Measurements from ENCODE around the gene ZNF425.
"Not testable (repeated sequence)": the region's sequence is repeated elsewhere in the genome, so short reads cannot be mapped to it uniquely, and the experiment has no call there.

The ZNF425 gene

DNA sequence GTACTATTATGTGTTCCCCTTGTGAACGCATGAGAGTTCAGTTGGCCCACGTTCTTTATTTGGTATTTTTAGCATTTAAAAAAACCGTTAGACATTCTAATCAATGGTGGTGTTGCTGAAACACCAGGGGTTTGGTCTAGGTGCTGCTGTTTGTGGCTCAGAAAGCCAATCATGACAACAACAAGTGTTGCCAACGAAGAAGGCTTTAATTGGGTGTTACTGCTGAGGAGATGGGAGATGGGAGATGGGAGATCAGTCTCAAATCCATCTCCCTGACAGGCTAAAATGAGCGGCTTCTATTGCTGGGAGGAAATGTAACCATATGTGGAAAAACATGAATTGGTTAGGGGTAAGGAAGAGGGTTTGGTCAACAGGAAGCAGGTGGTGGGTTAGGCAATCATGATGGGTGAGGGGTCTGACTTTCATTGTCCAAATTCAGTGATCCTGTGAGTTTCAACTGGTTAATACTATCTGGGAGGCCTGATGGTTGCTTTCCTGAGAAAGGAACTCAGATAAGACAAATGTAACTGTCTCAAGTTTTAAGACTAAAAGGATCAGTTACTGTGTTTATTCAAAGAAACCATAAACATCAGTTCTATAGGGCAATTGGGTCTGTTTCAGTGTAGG is 4.6 kb upstream of the ZNF425 start:
- FAIRE-seq = no peak

DNA sequence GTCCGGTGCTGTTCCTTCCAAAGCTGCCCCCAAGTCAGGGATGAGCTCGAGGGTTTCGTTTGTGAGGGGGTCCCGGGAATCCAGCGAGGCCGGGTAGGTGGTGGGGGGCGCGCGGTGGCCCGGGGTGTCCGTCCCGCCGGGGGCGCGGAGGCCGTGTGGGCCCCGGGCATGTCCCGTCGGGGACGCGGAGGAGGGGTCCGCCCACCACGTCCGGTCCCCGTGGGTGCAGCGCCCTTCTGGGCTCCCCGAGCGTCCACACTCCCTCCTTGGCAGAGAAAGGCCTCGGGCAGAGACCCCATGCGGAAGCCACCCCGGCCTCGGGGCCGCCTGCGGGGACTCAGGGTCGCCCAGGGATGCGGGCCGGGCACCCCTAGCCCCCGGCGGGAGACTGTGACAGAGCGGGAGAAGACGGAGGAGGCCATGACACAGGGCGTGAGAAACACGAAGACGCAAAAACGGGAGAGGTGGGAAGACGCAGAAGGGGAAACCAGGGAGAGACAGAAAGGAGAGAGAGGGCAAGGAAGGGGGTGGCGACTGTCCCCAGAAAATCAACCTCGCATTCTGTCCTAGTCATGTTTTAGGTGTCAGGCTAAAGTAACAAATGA is 640 bp upstream of the ZNF425 start:
- FAIRE-seq = no peak

DNA sequence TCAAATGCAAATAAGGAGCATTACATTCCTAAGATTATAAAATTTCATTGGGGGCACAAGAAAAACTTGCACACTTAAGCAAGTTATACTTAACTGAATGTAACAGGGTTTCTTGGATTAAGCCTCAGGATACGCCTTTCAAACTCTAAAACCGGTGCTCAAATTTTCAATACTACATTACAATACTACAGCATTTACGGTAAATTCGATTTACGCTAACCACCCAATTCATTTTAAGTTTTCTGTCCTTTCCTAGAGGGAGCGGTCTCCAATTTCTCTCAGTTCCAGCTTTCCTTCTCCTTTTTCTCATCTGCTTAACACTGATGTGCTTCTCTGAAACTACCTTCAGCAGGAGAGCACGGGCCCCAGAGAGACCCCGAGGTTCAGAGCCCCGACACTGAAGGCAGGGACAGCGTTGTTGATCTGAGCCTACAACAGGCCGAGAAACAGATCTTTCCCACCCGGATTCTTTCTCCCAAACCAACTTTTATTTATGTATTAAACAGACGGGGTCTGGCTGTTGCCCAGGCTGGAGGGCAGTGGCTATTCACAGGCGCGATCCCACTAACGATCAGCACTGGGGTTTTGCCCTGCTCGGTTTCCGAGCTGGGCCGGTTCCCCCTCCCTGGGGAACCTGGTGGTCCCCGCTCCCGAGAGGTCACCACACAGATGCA is 798 bp downstream of the ZNF425 start:
- FAIRE-seq = no peak

DNA sequence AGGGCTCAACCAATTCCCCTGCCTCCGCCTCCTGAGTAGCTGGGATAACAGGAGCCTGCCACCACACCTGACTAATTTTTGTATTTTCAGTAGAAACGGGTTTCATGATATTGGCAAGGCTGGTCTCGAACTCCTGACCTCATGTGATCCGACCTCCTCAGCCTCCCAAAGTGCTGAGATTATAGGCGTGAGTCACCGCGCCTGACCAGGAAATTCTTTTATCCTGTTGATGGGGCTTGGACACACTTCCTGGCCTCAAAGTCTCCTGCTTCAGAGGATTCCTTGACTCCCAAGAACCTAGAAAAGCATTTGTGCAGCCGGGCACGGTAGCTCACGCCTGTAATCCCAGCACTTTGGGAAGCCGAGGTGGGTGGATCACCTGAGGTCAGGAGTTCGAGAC is 16.2 kb downstream of the ZNF425 start:
- no peak for FAIRE-seq

DNA sequence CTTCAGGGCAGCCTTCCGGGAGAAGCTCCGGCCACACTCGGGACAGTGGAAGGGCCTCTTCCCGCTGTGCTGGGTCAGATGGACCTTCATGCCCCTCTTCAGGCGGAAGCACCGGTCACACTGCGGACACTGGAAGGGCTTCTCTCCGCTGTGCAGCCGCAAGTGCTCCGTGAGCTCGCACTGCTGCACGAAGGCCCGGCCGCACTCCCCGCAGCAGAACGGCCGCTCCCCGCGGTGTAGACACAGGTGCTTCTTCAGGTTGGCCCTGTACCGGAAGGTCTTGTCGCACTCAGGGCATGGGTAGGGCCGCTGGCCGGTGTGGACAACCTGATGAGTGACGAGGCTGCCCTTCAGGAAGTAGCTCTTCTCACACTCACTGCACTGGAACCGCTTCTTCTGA is 21.4 kb downstream of the ZNF425 start:
- no peak for FAIRE-seq

DNA sequence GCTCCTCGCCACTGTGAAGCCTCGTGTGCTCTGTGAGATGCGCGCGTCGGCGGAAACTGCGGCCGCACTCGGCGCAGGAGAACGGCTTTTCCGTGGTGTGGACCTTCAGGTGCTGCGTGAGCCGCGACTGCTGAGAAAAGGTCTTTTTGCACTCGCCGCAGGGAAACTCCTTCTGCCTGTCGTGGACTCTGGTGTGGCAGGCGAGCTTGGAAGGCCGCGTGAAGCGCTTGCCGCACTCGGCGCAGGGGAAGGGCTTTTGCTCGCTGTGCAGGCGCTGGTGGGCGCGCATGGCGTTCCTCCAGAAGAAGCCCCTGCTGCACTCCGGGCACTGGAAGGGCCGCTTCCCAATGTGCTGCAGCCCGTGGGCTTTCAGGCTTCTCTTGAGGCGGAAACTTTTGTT is 21.9 kb downstream of the ZNF425 start:
- FAIRE-seq = no peak

DNA sequence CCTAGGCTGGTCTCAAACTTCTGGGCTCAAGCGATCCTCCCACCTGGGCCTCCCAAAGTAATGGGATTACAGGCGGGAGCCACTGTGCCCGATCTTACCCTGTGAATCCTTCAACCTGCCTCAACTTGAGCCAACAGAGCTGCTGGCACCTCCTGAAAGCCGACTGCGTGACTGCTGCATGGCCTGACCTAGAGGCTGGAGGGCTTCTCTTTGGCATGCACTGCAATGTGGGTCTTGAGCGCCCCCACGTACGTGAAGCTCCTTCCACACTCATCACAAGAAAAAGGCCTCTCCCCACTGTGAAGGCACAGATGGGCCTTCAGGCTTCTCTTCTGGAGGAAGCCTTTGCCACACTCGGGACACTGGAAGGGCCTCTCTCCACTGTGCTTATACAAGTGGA is 22.7 kb downstream of the ZNF425 start:
- no peak for FAIRE-seq

DNA sequence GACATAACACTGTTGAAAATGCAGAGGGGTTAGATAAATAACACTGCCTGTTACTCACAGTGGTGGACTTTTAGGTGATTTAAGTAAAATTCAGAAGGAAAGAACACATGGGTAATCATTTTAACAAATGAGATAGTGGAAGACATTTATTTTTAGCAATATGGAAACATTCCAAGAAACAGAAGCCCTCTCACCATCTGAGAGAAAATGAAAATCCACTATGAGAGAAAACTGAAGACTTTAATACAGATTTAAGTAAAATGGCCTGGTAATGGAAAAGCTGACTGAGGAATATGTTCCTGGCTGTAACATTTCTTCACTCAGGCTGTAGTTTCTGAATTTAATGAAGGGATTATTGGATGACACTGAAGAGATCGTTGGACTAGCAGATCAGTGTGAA is 23.5 kb downstream of the ZNF425 start:
- no peak for FAIRE-seq

DNA sequence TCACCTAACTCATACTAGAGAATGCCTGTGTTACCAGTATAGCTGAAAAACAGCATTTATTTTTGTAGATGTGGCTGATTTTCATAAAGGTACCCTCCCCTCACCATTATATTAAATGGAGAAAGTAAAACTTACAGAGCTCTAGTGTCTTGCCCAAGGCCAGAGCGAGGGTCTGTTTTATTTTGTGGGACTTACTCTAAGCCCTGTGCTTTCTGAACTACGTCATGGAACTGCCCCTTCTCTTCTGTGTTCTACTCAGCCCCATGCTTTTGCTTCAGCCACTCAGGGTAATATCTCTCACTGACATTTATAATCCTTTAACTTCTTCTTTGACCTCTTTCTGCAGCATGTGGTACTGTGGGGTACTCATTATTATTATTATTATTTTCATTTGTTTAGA is 25.3 kb downstream of the ZNF425 start:
- FAIRE-seq = no peak

DNA sequence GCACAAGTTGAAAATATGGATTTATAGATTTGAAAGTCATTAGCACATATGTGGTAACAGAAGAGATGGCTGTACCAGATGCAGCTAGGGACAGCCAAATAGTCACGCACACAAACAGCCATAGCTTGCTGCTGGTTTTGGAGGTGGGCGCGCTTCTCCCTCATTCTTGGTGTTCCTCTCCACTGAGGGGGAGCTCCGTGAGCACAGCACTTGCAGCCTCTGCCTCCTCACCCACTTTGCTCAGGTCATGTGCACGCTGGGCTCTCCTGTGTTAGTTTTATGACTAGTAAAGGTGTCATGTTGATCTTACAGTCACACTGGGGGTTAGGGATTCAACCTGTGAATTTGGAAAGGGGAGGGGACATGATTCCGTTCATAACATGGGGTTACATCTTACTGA is 27.1 kb downstream of the ZNF425 start:
- FAIRE-seq = no peak

DNA sequence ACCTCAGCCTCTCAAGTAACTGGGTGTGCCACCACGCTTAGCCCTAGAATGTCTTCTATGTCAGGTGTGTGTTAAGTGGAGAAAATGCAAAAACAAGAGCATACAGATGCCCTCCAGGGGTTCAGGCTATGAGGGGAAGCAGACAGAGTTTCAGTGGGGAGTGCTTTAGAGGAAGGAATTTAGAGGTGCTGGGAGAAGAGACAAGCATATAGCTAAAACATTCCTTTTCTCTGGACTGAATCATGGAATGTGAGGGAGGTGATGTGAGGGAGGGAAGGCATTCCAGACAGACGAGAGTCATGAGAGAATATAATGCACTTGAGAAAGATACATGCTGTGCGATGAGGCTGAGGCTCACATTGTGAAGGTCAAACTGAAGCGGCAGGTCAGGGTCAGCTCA is 29.0 kb downstream of the ZNF425 start:
- no peak for FAIRE-seq

DNA sequence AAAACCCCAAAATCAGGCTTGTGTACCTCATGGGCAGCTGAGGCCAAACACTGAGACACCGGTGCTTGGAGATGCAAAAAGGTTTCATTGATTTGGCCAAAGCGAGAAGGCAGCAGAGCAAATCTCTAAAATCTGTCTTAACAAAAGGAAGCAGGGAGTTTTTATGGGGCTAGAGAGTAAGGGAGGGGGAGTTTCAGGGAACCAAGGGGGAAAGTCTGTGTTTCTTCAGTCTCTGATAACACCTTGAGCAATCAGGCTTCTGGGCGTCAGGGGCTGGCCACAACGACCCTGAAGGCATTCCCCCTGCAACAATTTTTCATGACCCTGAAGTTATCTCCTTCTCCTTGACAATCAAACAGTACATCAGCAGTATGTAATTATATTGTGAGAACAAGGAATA is 32.9 kb downstream of the ZNF425 start:
- no peak for FAIRE-seq

DNA sequence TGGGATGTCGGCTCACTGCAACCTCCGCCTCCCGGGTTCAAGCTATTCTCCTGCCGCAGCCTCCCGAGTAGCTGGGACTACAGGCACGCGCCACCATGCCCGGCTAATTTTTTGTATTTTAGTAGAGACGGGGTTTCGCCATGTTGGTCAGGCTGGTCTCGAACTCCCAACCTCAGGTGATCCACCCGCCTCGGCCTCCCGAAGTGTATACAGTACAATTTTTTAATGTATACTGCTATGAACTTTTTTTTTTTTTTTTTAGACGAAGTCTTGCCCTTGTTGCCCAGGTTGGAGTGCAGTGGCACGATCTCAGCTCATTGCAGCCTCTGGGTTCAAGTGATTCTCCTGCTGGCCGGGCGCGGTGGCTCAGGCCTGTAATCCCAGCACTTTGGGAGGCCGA is 33.9 kb downstream of the ZNF425 start:
- not testable (repeated sequence) for FAIRE-seq

DNA sequence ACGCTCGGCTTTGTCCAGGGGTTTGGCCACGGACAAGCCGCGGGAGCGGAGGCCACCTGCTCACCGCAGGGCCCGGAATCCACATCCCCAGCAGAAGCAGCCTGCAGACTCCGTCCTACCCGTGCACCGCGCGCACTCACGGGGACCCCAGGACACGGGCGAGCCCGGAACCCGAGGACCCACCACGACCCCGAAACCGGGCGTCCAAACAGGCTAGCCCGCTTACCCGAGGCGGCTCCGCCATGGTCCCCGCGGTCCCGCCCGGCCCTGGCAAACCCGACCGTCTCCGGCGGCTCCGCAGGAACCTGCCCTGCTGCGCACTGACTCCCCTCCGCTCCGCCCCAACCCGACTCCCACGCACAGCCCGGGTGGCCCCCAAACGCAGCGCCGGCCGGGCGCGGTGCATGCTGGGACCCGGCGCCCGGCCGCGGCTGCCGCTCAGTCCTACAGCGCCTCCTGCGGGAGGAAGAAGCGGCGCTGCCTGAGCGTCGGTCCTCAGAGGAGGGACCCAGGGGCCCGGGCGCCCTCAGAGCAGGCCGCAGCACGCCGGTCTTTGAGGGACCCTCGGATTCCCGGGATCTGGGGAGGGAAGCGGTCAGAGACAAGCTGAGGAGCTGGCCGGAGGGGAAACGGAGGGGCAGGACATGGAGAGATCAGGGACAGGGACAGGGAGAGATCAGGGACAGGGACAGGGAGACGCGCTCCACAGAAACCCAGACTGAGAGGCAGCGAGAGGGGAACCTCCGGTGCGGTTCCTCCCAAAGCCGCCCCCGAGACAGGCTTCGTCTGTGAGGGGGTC is 35.5 kb downstream of the ZNF425 start, which contains the start of gene ZNF786:
Gene ZNF786 (minus strand): TSS at position 322 of the 799 bp plus-strand sequence. CDS start 78 bp downstream, at position 244.
- FAIRE-seq = no peak

DNA sequence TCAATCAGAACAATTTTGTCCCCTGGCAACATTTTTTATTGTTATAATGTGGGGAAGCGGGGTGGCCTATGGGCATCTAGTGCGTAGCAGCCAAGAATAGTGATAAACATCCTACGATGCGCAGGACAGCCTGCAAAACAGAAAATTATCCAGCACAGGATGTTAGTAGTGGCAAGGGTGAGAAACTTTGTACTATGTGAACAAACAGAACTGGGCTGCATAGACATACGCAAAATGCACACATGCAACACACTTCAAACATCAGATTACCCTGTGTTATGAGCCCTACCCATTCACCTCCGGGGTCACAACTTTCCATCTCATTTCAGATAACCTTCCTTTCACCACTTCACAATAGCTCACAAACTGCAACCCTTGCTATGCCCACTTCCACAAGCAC is 38.7 kb downstream of the ZNF425 start:
- FAIRE-seq = no peak

DNA sequence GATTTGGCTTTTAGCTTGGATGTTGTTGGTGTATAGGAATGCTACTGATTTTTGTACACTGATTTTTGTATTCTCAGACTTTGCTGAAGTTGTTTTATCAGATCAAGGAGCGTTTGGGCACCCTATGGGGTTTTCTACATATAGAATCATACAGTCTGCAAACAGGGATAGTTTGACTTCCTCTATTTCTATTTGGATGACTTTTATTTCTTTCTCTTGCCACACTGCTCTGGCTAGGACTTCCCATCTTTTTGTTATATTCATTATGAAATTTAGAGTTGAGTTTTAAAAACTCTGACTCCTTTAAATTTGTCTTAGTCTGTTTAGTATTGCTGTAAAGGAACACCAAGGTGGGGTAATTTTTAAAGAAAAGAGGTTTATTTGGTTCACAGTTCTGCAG is 40.3 kb downstream of the ZNF425 start:
- no peak for FAIRE-seq

DNA sequence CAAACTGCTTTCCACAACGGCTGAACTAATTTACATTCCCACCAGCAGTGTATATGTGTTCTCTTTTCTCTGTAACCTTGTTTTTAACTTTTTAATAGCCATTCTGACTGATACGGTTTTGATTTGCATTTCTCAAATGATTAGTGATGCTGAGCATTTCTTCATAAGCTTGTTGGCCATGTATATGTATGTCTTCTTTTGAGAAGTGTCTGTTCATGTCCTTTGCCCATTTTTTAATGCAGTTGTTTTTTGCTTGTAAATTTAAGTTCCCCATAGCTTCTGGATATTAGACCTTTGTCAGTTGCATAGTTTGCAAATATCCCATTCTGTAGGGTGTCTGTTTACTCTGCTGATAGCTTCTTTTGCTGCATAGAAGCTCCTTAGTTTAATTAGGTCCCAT is 41.7 kb downstream of the ZNF425 start:
- FAIRE-seq = no peak

DNA sequence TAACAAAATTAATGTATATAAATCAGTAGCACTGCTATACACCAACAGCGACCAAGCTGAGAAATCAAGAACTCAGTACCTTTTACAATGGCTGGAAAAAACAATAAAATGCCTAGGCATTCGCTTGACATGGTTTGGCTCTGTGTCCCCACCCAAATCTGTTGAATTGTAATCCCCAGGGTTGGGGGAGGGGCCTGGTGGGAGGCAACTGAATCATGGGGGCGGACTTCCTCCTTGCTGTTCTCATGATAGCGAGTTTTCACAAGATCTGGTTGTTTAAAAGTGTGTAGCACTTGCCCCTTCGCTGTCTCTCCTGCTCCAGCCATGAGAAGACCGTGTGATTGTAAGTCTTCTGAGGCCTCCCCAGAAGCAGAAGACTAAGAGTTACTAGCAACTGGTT is 44.2 kb downstream of the ZNF425 start:
- FAIRE-seq = no peak

DNA sequence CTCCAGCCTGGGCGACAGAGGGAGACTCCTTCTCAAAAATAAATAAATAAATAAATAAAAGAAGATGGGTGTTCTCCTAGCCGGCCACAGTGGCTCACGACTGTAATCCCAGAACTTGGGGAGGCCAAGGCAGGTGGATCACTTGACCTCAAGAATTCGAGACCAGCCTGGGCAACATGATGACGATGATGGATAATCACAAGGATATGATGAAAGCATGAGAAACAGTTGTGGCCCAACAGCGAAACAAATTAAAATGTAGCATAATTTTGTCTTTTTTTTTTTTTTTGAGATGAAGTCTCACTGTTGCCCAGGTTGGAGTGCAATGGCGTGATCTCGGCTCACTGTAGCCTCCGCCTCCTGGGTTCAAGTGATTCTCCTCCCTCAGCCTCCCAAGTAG is 48.5 kb downstream of the ZNF425 start:
- FAIRE-seq = no peak

DNA sequence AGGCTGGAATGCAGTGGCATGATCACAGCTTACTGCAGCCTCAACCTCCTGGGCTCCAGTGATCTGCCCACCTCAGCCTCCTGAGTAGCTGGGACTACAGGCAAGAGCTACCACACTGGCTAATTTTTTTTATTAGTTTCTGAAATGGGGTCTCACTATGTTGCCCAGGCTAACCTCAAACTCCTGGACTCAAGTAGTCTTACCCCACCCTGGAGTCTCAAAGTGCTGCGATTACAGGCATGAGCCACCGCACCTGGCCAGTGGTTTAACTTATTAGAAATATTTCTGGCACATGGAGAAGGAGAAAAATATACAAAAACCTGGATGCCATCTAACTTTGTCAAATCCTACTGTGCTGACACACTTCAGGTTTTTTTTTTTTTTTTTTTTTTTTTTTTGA is 50.8 kb downstream of the ZNF425 start:
- no peak for FAIRE-seq

DNA sequence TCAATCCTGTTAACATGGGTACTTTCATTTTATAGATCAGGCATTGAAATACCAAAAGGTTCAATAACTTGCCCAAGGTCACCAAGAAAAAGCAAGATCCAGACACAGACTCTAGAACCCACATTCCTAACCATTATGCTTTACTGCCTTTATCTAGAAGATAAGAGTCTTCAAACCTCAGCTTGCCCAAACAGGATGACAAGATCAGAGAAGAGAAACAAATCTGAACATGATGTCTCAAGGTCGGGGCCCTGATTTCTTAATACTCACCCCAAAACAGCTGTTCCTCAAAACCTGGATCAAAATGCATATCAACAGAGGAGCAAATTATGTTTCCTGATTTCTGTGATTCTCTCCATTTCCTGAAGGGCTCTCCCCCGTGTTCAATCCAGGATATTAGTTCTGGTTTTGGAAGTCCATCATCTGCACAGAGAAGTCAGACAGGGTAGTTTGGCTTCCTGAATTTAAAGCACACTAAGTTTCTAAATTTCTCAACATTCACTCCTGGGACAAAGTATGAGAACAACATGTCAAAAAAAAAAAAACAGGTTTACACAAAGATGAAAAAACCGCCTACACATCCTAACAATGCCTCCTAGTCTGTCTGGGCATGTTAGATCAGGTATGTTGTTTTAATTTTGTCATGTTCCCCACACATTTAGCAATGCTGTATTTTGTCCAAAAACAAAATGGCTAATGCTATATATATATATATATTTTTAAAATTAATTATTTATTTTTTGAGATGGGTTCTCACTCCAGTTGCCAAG is 51.8 kb downstream of the ZNF425 start:
- no peak for FAIRE-seq

DNA sequence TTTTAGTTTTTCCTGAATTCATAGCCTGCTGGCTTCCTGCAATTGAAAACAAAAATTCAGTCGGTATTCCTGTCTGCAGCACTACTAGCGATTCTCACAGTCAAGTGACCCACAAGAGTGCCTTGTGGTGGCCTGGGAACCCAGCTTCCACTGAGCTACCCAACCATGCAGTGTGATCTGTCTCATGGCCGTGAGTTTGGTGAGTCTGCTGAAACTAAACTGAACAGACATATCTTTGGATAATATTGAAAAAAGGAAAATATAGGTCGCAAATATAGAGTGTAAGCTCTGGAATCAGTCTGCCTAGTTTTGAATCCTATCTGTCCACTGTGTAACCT is 53.7 kb downstream of the ZNF425 start:
- FAIRE-seq = no peak
